NOMO-1 treated with DMSO at 0.1 percent for 48 hours (cell line): ENCODE data around the gene MET.

Source experiments
- DNase-seq: peaks from one replicate; lab custom pipeline; 2025; ENCODE audit not compliant: unreplicated experiment; lab: John Stamatoyannopoulos, UW

The MET gene

DNA sequence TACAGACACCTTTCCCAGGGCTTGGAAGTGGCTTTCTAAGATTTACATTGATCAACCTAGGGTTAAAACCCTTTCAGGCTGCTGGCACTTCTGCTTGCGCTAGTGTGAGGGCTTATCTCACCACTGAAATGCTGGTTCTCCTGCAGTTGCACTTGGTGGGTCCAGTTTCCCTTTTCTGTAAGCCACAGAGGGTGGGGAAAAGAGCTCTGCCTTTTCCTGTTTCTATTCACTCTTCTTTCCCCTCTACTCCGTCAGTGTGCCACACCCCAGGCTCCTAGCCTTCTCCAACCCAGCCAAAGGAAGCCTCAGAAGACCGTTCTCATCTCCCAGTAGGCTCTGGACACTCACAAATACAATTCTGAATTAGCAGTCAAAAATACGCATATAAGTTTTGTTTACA is 171.4 kb downstream of the MET start:
- peak; percentile 57 for DNase-seq
